BJ (cell line): ENCODE results near the gene ZCCHC4. TPM values are rescaled to one million over a fixed set of nuclear protein-coding genes. Genes with fewer than 3 reads are reported as not detected.

Source experiments
- CTCF ChIA-PET: fragments of 350-600 bp; formaldehyde crosslinking; extraction: SDS; loops from one replicate; lab custom pipeline; 2021; ENCODE audit warnings: antibody characterized with exemption, inconsistent platforms; lab: Yijun Ruan, JAX
- POLR2A ChIA-PET: fragments of 300-600 bp; sonication (Branson Sonifier 250); formaldehyde crosslinking; extraction: SDS; loops from one replicate; lab custom pipeline; 2021; ENCODE audit warnings: antibody characterized with exemption; lab: Charles Lee
- DNase-seq: peaks from one replicate; pipeline ENCODE4 v3.0.0-alpha.2; 2011; ENCODE audit warnings: low read depth
- H3K27me3 ChIP-seq: 2 replicates; pipeline ENCODE4 v1.6.0; 2011; ENCODE audit warnings: low read length; ENCODE audit not compliant: control insufficient read depth, insufficient read depth
- H3K36me3 ChIP-seq: 2 replicates; pipeline ENCODE4 v1.5.1; 2011; ENCODE audit warnings: low read length; ENCODE audit not compliant: control insufficient read depth, insufficient read depth
- H3K4me3 ChIP-seq: 2 replicates; pipeline ENCODE4 v1.5.1; 2011; ENCODE audit warnings: low read depth, mild to moderate bottlenecking, control low read depth, low read length
- polyA plus RNA-seq: library from polyadenylated mRNA; depleted of rRNA; stranded (reverse); fragments of >200 nt; gene quantifications from 2 replicates; pipeline ENCODE4 v1.2.3, GENCODE V29; 2011
- TF ChIP-seq, protein P1 (sequence below): IDR thresholded peaks from 2 replicates; pipeline ENCODE4 v1.5.1; 2011; ENCODE audit warnings: low read depth, mild to moderate bottlenecking, control low read depth, inconsistent platforms, low read length, moderate library complexity; ENCODE audit not compliant: insufficient read depth

ZCCHC4 gene
- polyA plus RNA-seq, 1 experiment = 5.8 TPM

- no peak for DNase-seq
- no peak overlapping the region for H3K4me3 ChIP-seq
- H3K27me3 ChIP-seq = no peaks in the 10 kb centered on the region
- TF ChIP-seq, protein P1, sequence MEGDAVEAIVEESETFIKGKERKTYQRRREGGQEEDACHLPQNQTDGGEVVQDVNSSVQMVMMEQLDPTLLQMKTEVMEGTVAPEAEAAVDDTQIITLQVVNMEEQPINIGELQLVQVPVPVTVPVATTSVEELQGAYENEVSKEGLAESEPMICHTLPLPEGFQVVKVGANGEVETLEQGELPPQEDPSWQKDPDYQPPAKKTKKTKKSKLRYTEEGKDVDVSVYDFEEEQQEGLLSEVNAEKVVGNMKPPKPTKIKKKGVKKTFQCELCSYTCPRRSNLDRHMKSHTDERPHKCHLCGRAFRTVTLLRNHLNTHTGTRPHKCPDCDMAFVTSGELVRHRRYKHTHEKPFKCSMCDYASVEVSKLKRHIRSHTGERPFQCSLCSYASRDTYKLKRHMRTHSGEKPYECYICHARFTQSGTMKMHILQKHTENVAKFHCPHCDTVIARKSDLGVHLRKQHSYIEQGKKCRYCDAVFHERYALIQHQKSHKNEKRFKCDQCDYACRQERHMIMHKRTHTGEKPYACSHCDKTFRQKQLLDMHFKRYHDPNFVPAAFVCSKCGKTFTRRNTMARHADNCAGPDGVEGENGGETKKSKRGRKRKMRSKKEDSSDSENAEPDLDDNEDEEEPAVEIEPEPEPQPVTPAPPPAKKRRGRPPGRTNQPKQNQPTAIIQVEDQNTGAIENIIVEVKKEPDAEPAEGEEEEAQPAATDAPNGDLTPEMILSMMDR = no peak
- ChIA-PET CTCF (interaction anchor here (1.4 to 1.6 kb wide), 3 partner anchors 8 to 36 kb away, joined by 3 to 7 read pairs (median 5); partner anchors contain the start of gene ZCCHC4), POLR2A (no interaction called here)
- no peaks in the 10 kb centered on the region for H3K36me3 ChIP-seq
Measured at GRCh38 chr4:25330905-25331808, 18.6 kb downstream of the ZCCHC4 start.

DNA sequence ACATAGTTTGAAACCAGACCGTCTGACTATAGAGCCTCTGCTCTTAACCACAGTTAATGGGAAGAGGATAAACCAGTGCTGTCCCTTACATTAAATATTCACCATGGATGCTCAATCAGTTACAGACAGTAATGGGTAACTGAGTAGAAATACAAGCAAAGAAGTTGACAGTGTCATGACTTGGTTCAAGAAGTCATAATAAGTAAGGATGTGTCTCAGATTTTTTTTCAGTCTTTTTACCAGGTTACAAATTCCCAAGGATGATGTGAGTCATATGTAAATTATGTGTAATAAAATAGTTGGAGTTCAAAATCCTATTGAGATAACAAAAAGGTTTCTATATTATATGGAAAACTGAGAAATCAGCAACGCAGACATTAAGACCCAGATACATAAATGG lies 31.1 kb downstream of the ZCCHC4 start:
- no peaks in the 10 kb centered on the region for H3K27me3 ChIP-seq
- H3K36me3 ChIP-seq = no peaks in the 10 kb centered on the region

GRCh38 chr4:25345744-25346143 lies 33.2 kb downstream of the ZCCHC4 start:
- Histone ChIP-seq H3K4me3 (no peak overlapping the region), H3K36me3 (no peaks in the 10 kb centered on the region), H3K27me3 (no peaks in the 10 kb centered on the region)
- ChIA-PET CTCF (interaction anchor here (2.5 kb wide), 1 partner anchor 20 kb away, joined by 8 read pairs; no protein-coding TSS in a partner anchor), POLR2A (no interaction called here)
- TF ChIP-seq, protein P1 = no peak
- no peak for DNase-seq

More for the DNA sequence above, 31.1 kb downstream of the ZCCHC4 start:
- H3K4me3 ChIP-seq = no peak overlapping the region
- ChIA-PET POLR2A (no interaction called here), CTCF (no interaction called here)
- no peak for DNase-seq
- TF ChIP-seq, protein P1 = no peak

GRCh38 chr4:25346913-25347312 lies 34.3 kb downstream of the ZCCHC4 start:
- Histone ChIP-seq H3K4me3 (no peak overlapping the region), H3K36me3 (no peaks in the 10 kb centered on the region), H3K27me3 (no peaks in the 10 kb centered on the region)
- TF ChIP-seq, protein P1 = no peak
- POLR2A ChIA-PET = no interaction called here
- CTCF ChIA-PET = interaction anchor here (0.9 to 2.5 kb wide), 2 partner anchors 19 to 21 kb away, joined by 3 to 8 read pairs; no protein-coding TSS in a partner anchor
- DNase-seq = no peak

DNA sequence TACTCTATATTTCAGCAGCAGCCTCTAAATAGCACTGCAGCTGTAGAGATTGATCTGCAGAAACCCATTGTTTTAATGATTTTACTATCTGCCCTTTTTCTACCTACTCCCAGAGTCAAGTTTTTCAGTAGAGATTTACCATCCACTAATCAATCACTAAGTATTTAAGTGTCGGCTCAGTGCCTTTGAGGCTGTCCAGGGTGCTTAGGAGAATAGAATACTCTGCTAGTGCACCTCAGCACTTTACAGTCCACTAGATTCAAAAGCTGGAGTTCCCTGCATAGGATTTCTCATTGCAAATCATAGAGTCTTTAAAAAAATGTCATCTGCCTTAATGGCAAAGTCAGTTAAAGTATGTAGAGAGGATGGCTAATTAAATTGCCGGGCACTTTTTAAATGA lies 34.9 kb downstream of the ZCCHC4 start:
- TF ChIP-seq, protein P1 = no peak
- Histone ChIP-seq H3K36me3 (no peaks in the 10 kb centered on the region), H3K4me3 (no peak overlapping the region), H3K27me3 (no peaks in the 10 kb centered on the region)
- DNase-seq = no peak
- ChIA-PET CTCF (interaction anchor here (2.5 kb wide), 1 partner anchor 18 kb away, joined by 8 read pairs; no protein-coding TSS in a partner anchor), POLR2A (no interaction called here)
